Ammon's horn (tissue), 1 donor: Measurements from ENCODE around the gene SYNPR.

Source experiments
- DNase-seq: peaks from one replicate; pipeline ENCODE4 v3.0.0-alpha.2; 2016; ENCODE audit warnings: low spot score

The SYNPR gene

DNA sequence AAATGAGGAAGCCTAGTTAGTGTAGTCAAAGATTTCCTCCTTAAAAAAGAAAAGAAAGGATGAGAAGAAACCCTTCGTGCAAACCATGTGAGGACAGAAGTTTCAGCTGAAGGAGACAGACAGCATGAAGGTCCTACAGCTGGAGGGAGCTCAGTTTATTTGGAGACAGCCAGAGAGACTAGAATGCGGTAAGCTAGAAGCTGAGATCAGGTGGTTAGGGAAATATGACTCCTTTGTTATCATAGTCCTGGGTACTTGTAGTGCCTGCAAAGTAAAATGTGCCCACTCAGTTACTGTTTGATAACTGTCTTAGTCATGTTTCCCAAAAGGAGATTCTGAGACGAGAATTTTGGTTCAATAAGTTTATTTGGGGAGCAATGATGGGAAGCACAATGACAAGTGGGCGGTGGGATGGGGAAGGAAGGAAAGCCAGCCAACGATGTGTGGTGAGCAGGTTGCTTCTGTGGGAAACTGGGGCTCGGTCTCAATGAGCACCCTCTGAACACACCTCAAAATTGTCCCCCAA lies 195.6 kb downstream of the SYNPR start:
- DNase-seq, result no peak

DNA sequence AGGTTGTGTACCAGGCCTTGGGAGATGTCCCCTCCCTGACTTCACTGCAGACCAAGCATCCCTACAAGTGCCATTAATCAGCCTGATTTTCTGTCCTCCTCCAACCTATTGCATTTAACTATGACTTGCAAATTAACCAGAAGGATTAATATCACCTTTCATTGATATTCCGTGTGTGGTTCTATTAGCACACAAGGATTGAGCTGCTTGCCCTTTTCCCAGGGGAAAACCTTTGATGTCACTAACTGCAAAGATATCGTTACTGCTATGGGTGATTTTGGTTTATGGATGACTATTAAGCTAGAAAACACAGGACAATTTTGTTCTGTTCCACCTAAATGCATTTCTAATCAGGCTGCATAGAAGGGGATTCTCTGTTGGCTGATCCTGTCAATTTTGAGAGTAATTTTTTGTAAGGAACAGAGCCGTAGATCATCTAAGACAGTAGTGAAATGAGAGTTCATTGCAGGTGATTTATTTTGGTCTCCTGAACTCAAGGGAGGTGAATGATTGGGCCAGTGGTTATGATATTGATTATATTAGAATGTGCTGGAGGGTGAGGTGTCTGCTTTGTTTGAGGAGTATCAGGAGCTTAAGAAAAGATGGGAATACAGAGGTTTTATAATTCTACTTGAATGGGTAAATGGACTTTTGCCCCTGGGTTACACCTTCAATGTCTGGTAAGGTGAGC lies 196.9 kb downstream of the SYNPR start:
- DNase-seq, result no peak

DNA sequence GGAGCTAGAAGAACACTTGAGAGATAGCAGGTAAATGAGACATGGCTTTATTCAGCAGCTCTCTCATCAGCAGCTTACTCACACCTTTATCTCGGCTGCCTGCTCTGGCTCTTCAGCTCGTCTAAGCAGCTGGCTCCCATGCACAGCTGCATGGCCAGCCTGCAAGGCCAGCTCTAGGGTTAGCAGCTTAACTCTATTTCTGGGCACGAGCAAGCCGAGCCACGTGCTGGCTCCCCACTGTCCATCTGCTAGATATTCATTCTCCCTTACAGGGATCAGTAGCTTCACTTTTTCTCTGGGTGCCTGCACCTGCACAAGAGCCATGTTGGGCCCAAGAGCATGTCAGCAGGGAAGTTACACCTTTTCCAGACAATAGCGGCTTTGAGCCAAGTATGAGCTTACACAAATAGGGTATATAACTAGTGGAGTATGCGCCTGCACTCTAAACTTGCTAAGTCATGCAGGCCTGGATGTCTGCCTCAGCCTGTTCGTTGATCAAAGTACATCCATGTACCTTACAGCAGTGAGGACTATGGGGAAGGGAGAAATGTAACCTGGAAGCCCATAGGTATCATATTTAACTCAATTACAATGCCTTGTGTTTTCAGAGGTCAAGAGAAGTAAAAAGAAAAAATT lies 199.5 kb downstream of the SYNPR start:
- DNase-seq, result no peak

DNA sequence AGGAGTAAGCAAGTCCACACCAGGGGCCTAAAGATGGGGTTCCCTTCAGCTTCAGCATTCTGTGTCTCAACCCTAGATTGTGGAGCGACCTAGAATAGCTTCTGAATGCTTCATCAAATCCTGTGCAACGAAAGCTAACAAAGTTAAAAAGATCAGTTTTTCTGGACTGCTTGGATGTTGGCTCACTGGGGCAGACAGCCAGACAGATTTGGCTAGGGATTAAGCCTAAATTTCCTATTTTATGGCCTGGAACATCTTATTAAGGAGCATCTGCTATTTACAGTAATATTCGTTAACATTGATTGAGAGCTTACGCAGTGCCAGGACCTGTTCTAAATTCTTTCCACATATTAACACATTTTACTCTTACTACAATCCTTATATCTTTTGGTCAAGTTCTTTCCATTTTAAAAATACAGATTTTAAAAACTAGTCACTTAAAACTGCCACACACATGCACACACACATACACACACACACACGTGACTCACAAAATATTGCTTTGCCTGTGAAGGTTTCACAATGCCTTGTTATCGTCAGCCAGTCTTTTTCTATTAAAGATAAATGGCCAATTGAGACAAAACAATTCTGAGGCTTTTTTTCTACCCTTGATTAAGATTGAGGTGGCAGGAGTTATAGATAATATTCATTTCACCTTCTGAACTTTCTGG lies 201.0 kb downstream of the SYNPR start:
- DNase-seq, result no peak

DNA sequence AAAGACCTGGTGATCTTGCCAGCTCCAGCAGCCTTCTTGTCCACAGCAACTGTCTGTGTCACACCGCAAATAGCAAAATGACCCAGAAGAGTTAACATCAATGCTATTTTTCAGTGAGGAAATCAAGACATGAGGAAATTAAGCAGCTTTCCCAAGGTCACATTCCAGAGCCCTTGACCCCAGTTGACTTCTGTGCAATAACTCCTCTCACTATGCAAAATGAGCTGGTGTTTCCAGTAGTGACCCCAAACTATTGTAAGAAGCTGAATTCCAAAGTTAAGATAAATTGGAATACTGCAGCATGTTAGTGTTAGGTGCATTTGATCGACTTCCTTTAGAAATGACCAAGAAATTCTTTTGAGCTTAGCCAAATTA lies 201.5 kb downstream of the SYNPR start:
- no peak for DNase-seq

DNA sequence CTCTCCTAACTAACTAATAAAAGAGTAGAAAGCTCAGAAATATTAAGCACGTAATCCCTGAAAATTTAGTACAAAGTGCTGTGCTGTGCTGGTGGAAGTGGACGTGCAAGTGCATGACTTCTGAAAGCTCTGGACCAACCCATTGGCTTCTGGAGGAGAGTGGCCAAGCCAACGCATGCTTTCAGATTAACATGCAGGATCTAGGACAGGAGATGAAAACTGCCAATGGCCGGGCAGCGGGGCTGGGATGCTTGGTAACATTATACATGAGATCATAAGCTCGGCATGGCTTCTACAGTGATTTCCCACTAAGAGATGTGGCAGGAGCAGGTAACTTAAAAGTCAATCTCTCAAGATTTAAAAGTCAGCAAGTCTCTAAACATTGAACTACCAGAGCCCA lies 203.5 kb downstream of the SYNPR start:
- DNase-seq, result no peak

DNA sequence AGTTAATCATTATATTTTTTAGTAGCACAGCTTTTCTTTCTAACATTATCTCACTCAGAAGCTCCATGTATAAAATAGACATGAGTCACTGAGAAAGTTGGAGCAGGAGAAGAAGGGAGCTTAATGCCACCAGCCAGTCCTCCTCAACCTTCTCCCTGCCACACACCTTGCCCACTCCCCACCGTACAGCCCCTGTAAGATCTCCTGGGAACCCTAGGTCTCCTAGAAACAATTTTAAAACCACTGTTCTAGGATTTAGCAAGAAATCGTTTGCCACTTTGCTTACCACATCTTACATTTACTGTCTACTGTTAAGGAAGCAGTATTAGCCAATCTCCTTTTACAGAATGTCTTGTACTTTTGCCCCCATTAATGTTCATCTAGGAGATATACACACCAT lies 204.2 kb downstream of the SYNPR start:
- DNase-seq, result no peak

DNA sequence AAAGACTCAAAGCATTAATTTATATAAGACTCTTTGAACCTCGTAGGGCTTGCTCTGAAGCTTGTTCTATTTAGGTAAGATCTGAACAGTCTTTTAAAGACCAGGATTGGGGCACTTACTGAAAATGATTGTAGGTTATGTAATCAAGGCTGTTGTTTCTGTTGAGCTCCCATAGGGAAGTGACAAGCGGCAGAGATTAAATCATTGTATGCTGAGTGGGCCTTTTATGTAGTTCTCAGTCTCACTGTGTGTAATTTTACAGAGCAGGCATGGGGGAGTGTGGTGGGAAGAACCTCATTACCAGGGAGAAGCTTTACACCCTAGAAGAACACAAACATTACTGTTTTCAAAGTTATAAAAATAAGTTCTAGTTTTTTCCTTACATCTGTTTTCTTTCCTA lies 214.4 kb downstream of the SYNPR start:
- no peak for DNase-seq

DNA sequence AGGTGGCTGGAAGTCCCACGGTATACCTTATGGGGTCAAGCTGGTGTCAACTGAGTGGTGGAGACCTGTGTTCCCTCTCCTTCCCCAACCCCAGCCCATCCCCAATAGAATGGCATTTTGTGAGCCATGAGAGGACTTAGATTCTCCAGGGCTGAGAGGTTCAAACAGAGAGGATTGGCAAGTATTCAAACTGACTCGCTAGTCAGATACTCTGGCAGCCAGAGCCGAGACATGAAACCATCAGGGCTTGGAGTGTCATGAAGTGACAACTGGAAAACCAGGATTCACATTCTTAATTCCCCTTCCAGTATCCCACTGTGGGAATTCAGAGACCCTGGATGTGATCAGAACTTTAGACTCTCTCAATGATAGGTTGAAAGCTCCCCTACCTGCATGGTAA lies 215.0 kb downstream of the SYNPR start:
- no peak for DNase-seq

DNA sequence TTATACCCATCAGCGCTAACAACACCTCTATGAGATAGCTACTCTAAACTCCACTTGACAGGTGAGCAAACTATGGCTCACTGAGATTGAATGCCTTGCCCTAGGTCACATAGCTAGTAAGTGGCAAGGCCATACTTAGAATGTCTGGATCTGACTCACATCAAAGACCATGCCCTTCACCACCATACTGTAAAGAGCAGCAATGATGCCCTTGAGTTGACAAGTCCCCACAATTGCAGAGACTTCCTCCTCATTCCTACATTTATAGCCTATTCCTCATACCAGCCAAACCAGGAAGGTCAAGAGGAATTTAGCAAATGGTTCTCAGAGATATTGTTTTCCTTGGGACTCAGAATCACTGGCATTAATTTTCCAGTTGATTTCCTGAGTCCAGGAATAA lies 216.5 kb downstream of the SYNPR start:
- no peak for DNase-seq

DNA sequence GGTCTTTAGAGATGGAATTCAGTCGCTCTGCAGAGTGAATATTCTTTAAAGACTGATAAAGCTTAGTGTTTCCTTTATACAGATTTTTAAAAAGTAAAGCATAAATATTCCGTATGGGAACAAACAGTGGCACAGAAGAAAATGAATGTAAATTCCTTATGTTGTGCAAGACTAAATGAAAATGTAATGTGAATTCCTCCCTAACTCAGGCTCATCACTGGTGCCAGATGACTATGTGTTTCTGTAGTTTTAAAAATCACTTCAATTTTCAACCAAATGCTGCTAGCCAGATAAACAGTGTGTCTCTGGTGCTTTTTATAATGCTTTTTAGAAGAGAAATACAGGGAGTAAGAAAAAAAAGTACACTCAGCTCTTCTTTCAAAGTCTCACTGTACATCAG lies 219.5 kb downstream of the SYNPR start:
- no peak for DNase-seq

DNA sequence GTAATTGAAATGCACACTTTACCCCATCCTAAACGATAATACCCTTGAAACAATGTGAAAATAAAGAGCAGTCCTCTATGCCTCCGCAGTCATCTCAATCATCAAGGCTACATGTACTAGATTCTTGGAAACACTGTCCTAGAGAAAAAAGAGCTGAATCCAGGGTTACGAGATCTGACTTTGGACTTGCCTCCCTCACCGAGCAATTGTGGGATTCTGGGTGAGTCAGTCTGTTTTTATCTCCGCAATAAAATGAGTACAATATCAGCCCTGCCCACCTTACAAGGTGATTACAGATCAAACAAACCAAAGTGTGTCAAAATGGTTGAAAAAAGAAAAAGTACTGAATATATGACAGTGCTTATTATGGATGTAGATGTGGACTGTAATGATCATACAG lies 222.1 kb downstream of the SYNPR start:
- DNase-seq, result no peak

DNA sequence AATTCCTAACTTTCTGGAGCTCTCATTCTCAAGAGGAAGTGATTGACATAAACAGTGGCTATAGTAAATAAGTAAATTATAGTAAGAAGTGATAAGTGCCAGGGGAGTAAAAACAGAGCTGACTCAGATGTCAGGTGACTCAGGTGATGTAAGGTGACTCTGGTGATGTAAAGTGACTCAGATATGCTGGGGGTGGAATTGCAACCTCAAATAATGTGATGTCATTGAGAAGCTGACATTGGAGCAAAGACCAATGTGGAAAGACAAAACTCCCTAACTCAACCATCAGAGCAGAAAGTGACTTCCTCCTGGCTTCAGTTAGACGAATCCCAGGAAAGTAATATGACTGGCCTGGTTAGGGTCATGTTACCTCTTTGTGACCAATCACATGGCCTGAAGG lies 230.2 kb downstream of the SYNPR start:
- no peak for DNase-seq

DNA sequence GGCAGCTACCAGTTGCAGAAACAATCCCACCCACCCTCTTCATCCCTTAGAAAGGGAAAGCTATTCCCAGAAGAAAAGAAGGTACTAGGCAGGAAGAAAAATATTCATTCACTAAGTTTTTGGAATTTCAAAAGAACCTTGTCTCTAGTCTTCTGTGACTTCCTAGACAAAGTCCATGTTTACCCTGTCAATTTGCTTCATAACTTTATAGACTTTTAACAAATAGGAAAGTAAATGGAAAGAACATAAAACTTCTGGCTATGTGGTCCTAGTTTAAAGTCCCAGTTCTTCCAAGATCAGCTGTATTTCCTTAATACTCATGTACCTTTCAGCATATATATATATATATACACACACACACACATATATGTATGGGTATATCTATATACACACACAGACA lies 230.7 kb downstream of the SYNPR start:
- no peak for DNase-seq

DNA sequence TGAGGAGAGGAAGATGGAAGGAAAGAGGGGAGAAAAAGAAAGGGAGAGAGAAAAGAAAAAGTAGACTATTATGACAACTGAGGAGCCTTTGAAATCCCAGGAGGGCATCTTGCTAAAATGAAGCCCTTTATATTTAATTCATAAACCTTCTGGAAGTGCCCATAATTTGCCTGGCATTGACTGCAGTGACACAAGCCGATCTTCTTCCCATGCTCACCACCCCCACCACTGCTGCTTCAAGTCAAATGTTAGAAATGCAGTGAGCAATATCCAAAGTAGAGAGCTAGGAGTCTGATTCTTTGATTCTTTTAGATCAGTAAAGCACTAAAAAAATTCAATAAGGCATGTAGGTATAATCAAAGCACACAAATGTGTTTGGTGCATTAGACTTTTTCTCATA lies 235.7 kb downstream of the SYNPR start:
- DNase-seq, result no peak

DNA sequence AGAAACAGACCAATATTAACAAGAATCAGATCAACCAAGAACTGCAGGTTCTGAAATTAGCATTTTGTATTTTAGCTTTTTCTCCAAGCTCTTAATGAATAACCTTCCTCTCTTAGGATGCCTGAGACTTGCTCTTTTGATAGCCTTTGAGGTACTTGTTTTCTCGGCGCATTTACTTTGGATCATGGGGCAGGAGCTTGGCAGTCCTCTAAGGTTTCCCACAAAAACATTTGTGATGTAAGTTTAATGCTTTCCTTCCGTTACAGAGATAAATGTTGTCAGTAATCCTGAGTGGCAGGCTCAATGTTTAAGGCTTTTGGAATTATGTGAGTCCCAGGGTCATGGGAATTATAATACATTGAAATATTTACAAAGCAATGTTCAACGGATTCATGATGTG lies 236.6 kb downstream of the SYNPR start:
- DNase-seq, result no peak

DNA sequence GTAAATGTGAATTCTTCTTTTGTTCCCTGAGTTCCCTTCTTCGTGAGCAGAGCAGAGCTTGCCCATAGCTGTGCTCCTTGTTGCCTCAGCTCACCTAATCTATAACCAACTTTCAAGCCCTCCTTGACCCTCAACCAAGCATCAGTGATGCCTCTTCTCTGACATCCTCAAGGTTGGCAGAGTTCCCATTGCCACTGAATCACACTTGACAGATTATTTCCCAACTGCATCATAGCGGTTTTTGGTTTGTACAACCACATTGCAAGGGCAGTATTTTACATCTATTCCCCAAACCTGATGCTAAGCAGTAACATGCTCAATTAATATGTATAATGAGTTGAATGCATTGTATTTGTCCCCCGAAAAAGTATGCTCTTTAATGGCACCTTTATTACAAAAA lies 241.3 kb downstream of the SYNPR start:
- no peak for DNase-seq

DNA sequence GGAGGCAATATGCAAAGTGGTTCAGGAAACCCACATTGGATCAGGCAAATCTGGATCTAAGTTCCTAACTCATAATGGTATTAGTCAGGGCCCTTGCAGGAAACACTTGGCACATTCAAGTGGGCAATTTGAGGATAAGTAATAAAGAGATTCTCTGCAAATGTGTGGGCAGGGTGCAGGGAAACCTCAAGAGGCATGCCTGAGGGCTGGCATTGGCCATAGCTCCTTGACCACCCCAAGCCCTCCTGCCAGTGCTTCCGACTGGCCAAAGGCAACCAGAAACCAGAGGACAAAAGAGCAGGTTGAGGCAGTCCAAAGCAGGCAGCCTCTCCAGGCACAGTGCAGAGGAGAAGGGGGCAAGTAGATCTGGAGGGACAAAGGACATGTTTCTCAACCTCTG lies 243.5 kb downstream of the SYNPR start:
- no peak for DNase-seq

DNA sequence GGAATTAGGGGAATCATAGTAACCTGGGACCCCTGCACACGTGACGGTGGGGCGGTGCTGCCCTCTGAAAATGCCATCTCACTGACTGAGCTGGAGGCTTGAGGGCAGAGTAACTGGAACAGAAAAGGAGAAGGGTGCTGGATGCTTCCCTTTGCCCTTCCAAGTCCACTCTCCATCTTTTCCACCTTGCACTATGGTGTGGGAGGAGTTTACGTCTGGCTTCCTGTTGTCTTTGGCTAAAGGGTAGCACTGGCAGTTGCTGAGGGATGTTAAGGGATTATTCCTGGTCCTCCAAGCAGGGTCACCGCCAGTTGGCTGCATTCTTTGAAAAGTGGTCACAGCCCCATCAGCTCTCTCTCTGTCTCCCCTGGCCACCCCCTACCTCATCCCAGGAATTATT lies 245.0 kb downstream of the SYNPR start:
- DNase-seq, result no peak

DNA sequence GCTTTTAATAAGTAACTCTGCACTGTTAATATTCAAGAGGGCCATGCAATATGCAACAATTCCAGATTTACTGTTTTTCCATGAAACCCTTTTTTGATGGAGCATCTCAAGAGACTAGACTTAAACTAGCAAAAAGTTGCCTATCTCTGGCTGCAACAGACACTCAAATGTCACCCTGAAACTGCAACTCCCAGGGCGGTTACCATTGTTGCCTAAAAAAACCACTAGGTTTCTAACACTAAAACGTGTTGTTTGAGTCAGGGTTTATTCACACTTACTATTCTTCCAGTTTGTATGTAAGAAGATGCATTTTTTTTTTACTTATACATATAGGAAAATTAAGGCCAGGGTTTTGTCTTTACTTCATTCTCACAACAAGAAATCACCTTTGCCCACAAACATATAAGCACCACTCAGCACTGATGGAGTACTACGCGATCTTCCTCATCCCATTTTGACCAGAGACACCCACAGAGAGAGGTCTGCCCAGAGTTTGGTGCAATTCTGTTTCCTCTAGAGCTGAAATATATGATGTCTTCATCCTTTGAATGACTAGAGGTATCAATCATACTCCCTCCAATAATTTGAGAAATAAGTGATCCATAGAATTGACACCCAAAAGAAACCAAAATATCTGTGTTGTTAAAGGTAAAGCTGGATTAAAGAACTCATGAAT lies 250.4 kb downstream of the SYNPR start:
- DNase-seq, result no peak

DNA sequence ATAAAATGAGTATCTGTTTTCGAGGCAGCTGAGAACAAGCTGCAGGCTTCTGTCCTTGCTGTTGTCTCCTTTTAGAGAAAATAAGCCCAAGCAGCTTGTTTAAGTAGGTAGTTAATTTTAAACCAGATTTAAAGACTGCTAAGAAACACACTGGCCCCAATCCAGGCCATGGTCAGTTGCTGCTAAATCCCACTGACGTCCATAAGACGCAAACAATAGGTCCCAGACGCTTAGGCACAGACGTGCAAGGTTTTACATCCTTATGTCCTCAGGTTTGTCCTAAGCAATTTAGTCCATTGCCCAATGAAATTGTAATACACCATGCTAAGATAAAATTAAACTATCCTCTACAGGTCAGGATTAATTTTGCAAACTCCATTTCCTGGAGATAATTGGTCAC lies 254.4 kb downstream of the SYNPR start:
- no peak for DNase-seq

DNA sequence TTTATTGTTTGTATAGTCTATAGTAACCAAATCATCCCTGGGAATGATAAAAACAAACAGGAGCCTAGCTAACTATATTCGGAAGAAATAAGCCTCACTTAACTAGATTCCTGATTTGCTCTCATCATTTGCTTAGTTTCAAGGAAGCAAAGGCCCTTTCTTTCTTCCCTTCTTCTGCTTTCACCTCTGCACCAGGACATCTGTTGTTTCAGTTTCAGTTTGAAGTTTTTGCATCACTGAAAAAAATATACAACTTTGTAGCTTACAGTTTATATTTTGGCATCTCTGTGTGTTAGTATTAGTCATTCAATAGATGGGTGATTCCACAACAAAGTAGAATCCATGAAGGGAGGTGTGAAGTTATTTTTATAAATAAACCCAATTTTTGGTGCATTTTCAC lies 260.8 kb downstream of the SYNPR start:
- no peak for DNase-seq

DNA sequence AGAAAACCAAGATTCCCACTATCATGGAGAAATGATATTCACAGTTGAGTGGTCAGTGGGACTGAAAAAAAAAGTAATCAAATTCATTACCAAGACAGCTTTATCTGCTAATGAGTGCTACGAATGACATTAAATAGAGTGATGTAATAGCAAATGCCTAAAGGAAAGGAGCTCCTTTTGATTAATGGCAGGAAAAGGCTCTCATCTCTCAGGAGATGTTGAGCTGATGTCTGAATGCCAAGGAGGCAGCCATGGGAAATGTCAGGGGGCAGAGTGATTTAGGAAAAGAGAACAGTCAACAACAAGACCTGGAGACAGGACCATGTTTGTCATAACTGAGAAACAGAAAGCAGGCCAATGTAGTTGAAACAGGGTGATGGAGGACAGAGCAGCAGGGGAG lies 277.7 kb downstream of the SYNPR start:
- DNase-seq, result no peak
